A549 (cell line): ENCODE data around the gene RFT1. TPM values are rescaled to one million over a fixed set of nuclear protein-coding genes. Genes with fewer than 3 reads are reported as not detected.
A peak's percentile ranks its signal among the peaks of the same experiment; 100 is the strongest.

Experiments
- ATAC-seq, 2 experiments: fragments of 200-7000 bp in 1 of 2; fragments of >200 bp in 1 of 2; cut with Nextera tagmentation in 1 of 2; cut with Tn5 transposase in 1 of 2; 3 replicates each; pipeline versions ENCODE4 v1.8.0 to v1.9.1; 2018 to 2020; ENCODE audit warnings: mild to moderate bottlenecking in 1 of 2, moderate library complexity in 1 of 2
- CTCF ChIA-PET: fragments of 300-600 bp; sonication (Branson Sonifier 250); formaldehyde crosslinking; extraction: SDS; loops from one replicate; lab custom pipeline; 2021; ENCODE audit warnings: antibody characterized with exemption, inconsistent platforms; lab: Yijun Ruan, JAX
- POLR2A ChIA-PET: fragments of 350-600 bp; formaldehyde crosslinking; extraction: SDS; loops from one replicate; lab custom pipeline; 2021; ENCODE audit warnings: antibody characterized with exemption, inconsistent platforms; lab: Yijun Ruan, JAX
- DNase-seq, 2 experiments: peaks; one replicate each; pipeline versions ENCODE4 v3.0.0 to v3.0.0-alpha.2; 2011 to 2016; ENCODE audit warnings: low read depth in 1 of 2, low spot score in 1 of 2
- FAIRE-seq: peaks from 2 replicates; lab custom pipeline; 2011; peaks lifted over from hg19 to GRCh38; lab: Jason Lieb, UNC
- H3K27ac ChIP-seq, 2 experiments: fragments of >200 bp; sonication (Bioruptor Twin); formaldehyde crosslinking; 3 replicates each; pipeline ENCODE4 v1.5.1; 2016 to 2017
- H3K4me1 ChIP-seq: fragments of >200 bp; sonication (Bioruptor Twin); formaldehyde crosslinking; 3 replicates; pipeline ENCODE4 v1.6.1; 2016
- H3K4me2 ChIP-seq: fragments of >200 bp; sonication (Bioruptor Twin); formaldehyde crosslinking; 3 replicates; pipeline ENCODE4 v1.6.1; 2016
- H3K4me3 ChIP-seq: fragments of >200 bp; sonication (Bioruptor Twin); formaldehyde crosslinking; 3 replicates; pipeline ENCODE4 v1.5.1; 2016
- H3K9me3 ChIP-seq: fragments of >200 bp; sonication (Bioruptor Twin); formaldehyde crosslinking; 3 replicates; pipeline ENCODE4 v1.6.1; 2016
- CEBPB ChIP-seq, 2 experiments: fragments of >200 bp in 1 of 2; sonication (Bioruptor Twin) in 1 of 2; formaldehyde crosslinking in 1 of 2; IDR thresholded peaks; 2 replicates each; pipeline ENCODE4 v1.6.1; 2012 to 2016
- CHD4 ChIP-seq: fragments of 200-600 bp; sonication (generic); IDR thresholded peaks from 2 replicates; pipeline ENCODE4 v1.6.1; 2016; ENCODE audit warnings: antibody characterized with exemption, mild to moderate bottlenecking, borderline replicate concordance
- EHMT2 ChIP-seq: fragments of 200-600 bp; sonication (generic); IDR thresholded peaks from 2 replicates; pipeline ENCODE4 v1.6.1; 2016; ENCODE audit warnings: antibody characterized with exemption, low read depth, mild to moderate bottlenecking, moderate library complexity
- ESRRA ChIP-seq: fragments of 150-350 bp; IDR thresholded peaks from 2 replicates; pipeline ENCODE4 v1.6.1; 2014; ENCODE audit warnings: mild to moderate bottlenecking, low read length, borderline replicate concordance
- HDAC2 ChIP-seq: fragments of 200-600 bp; sonication (generic); IDR thresholded peaks from 2 replicates; pipeline ENCODE4 v1.6.1; 2016
- MAFK ChIP-seq: fragments of 450-650 bp; IDR thresholded peaks from 2 replicates; pipeline ENCODE4 v1.6.1; 2014; ENCODE audit not compliant: partially characterized antibody
- POLR2AphosphoS2 ChIP-seq: conservative IDR thresholded peaks from 2 replicates; pipeline ENCODE4 v1.6.1; 2012; ENCODE audit warnings: low read length, improper control_type of control experiment, inconsistent platforms
- SREBF2 ChIP-seq: fragments of 450-650 bp; IDR thresholded peaks from 2 replicates; pipeline ENCODE4 v1.6.1; 2014; ENCODE audit warnings: mild to moderate bottlenecking, moderate library complexity
- ZC3H11A ChIP-seq: fragments of 450-650 bp; IDR thresholded peaks from 2 replicates; pipeline ENCODE4 v1.6.1; 2014; ENCODE audit warnings: antibody characterized with exemption, mild to moderate bottlenecking
- WGBS: methylation state at CpG from one replicate; pipeline ENCODE4 v1.1.6; 2017; ENCODE audit errors: missing lambda C conversion rate; 5-methylcytosine and 5-hydroxymethylcytosine counted together
- polyA plus RNA-seq, 4 experiments: library from polyadenylated mRNA; depleted of rRNA in 3 of 4; stranded (reverse); fragments of >200 nt; fragmentation: RNase III in 1 of 4; extraction: RNeasy Plus Mini Kit Qiagen cat#74134 plus additional on column Dnase treatment in 1 of 4; gene quantifications; 2 replicates in 3 of 4; 3 replicates in 1 of 4; pipeline ENCODE4 v1.2.3, GENCODE V29; 2011 to 2017
- TF ChIP-seq, protein P1 (sequence below): fragments of 200-600 bp; sonication (generic); IDR thresholded peaks from 2 replicates; pipeline ENCODE4 v1.6.1; 2016; ENCODE audit warnings: antibody characterized with exemption, mild to moderate bottlenecking, moderate library complexity

RFT1 gene
- polyA plus RNA-seq, 2 of the 4 experiments (the other 2 are of a cell fraction) = 15.6 to 33.6 TPM

- Histone ChIP-seq H3K4me3 (no peak overlapping the region), H3K27ac (peak overlapping the region; percentile 90 to 92; a peak in 3 of 6 replicates), H3K4me2 (peak overlapping the region; percentile 85), H3K9me3 (no peaks in the 10 kb centered on the region), H3K4me1 (peaks cover 29% of the 10 kb centered on the region)
- 68% methylated on average over 7 of the region's 9 CpGs for WGBS
- ChIA-PET CTCF (interaction anchor here (1.4 to 3.2 kb wide), 6 partner anchors 13 to 45 kb away, joined by 5 to 14 read pairs (median 7); no protein-coding TSS in a partner anchor), POLR2A (no interaction called here)
- TF ChIP-seq, protein P1, sequence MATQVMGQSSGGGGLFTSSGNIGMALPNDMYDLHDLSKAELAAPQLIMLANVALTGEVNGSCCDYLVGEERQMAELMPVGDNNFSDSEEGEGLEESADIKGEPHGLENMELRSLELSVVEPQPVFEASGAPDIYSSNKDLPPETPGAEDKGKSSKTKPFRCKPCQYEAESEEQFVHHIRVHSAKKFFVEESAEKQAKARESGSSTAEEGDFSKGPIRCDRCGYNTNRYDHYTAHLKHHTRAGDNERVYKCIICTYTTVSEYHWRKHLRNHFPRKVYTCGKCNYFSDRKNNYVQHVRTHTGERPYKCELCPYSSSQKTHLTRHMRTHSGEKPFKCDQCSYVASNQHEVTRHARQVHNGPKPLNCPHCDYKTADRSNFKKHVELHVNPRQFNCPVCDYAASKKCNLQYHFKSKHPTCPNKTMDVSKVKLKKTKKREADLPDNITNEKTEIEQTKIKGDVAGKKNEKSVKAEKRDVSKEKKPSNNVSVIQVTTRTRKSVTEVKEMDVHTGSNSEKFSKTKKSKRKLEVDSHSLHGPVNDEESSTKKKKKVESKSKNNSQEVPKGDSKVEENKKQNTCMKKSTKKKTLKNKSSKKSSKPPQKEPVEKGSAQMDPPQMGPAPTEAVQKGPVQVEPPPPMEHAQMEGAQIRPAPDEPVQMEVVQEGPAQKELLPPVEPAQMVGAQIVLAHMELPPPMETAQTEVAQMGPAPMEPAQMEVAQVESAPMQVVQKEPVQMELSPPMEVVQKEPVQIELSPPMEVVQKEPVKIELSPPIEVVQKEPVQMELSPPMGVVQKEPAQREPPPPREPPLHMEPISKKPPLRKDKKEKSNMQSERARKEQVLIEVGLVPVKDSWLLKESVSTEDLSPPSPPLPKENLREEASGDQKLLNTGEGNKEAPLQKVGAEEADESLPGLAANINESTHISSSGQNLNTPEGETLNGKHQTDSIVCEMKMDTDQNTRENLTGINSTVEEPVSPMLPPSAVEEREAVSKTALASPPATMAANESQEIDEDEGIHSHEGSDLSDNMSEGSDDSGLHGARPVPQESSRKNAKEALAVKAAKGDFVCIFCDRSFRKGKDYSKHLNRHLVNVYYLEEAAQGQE = 0 out of 2 replicates have a peak, but pooled peaks have one; percentile 8
- TF ChIP-seq ZC3H11A (no peak), ESRRA (no peak), POLR2AphosphoS2 (no peak), HDAC2 (no peak), CEBPB (IDR thresholded peaks at IDR 0.05) (no peak)
- ATAC-seq (no peak), DNase-seq (peak in 1 of 2 experiments; percentile 20), FAIRE-seq (no peak)
Observed at GRCh38 chr3:53159156-53160060, 29.2 kb upstream of the RFT1 start.

GRCh38 chr3:53158765-53159155, 28.5 kb upstream of the RFT1 start:
- ChIA-PET CTCF (interaction anchor here (0.9 to 3.2 kb wide), 3 partner anchors 13 to 38 kb away, joined by 3 to 14 read pairs (median 5); no protein-coding TSS in a partner anchor), POLR2A (no interaction called here)
- ATAC-seq (no peak), DNase-seq (no peak), FAIRE-seq (no peak)
- TF ChIP-seq SREBF2 (no peak), CHD4 (no peak), EHMT2 (no peak)
- TF ChIP-seq, protein P1 = 0 out of 2 replicates have a peak, but pooled peaks have one; percentile 25
- Histone ChIP-seq H3K4me1 (peaks cover 29% of the 10 kb centered on the region), H3K4me3 (no peak overlapping the region), H3K9me3 (no peaks in the 10 kb centered on the region), H3K27ac (peak overlapping the region in 1 of 2 experiments; percentile 27; a peak in 1 of 6 replicates), H3K4me2 (peak overlapping the region; percentile 85; the same call in 1 of the 3 replicates)
- WGBS = 93% methylated on average over 2 of the region's 2 CpGs

- H3K4me1 ChIP-seq = peaks cover 27% of the 10 kb centered on the region
- FAIRE-seq = no peak
- H3K9me3 ChIP-seq = no peaks in the 10 kb centered on the region
- POLR2A ChIA-PET = no interaction called here
- ATAC-seq = no peak
- TF ChIP-seq MAFK = no peak
- no peak overlapping the region for H3K4me3 ChIP-seq
- 62% methylated on average over 3 of the region's 3 CpGs for WGBS
- H3K4me2 ChIP-seq = no peak overlapping the region
- no peak overlapping the region for H3K27ac ChIP-seq
- DNase-seq = no peak
- CTCF ChIA-PET = interaction anchor here (0.9 to 3.2 kb wide), 5 partner anchors 12 to 44 kb away, joined by 3 to 14 read pairs (median 4); no protein-coding TSS in a partner anchor
Observed at GRCh38 chr3:53157974-53158580, 27.8 kb upstream of the RFT1 start.
